GM19324 (cell line): ENCODE measurements around the gene METTL6.
"Not testable (repeated sequence)": the region's sequence is repeated elsewhere in the genome, so short reads cannot be mapped to it uniquely, and the experiment has no call there.

Experiments used
- ATAC-seq: cut with Tn5 transposase; IDR thresholded peaks from one replicate; pipeline ENCODE4 v1.9.1; 2021; ENCODE audit warnings: mild to moderate bottlenecking, moderate library complexity; ENCODE audit not compliant: unreplicated experiment, low FRiP score

The METTL6 gene

DNA sequence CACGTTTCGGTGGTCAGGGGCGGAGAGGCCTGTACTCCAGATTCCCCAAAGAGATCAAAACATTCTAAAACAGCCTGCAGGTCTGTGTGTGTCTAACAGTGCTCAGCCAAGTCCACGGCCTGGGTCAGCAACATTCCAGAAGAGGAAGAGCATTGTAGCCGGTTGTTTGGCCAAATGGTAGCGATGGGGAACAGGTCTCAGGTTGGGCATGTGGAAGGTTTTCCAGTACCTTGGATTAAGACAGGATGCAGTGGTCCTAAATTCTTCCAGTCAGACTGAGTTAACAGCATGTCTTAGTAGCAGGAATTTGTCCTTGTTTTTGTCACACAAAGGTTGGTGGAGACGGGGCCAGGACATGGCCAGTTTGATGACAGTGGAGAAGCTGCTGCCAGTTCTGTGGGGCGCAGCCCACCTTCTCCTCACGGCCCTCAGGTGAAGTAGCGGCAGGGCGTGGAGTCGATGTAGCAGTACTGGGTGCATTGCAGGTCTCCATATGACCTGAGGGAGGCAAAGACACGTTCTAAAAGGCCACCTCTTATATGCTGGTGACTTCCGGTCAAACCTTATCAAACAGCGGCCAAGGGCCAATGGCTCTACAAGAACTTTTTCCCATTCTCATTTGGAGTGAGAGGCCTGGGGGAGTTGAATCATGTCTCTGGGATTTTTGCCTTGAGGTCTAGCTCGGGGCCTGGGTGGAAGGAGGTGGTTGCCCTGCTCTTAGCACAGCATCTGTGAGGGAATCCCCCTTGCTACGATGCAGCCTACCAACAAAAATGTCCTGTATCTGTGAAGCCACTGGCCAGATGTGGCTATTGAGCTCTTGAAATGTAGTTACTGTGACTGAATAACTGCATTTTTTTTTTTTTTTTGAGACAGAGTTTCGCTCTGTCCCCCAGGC, 24.1 kb upstream of the METTL6 start:
- no peak for ATAC-seq

DNA sequence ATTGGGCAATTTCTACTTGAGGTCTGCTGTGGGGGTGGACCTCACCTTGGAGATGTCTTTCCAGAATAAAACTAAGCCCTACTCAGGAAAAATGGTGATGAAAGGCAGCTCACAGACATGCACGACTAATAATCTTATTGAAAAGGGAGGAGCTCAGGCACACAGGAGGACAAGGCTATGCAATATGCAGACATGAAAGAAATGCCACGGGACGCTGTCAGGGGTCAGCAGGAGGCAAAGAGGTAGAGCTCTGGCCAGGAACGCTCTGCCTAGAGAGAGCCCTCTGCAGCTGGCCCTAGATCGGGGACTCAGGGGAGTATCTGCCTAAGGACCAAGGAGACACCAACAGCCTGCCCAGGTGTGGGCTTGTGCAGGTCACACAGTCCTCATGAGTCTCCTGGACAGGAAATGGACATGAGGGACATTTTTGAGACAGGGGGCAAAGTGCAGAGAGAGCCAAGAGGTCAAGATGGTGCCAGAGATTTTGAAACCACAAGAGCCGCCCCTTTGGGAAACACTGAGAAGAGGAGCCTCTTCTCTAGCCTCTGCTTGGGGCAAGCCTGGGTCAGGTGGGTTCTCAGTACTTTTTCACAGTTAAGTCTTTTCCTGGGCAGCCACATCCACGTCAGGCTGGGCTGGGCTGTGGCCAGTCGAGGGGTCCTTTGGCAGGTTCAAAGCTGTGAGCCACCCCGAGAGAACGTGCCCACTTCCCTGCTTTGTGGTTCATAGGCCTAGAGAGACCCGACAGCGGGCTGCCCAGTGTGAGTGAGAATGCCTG, 23.3 kb upstream of the METTL6 start:
- ATAC-seq = no peak

DNA sequence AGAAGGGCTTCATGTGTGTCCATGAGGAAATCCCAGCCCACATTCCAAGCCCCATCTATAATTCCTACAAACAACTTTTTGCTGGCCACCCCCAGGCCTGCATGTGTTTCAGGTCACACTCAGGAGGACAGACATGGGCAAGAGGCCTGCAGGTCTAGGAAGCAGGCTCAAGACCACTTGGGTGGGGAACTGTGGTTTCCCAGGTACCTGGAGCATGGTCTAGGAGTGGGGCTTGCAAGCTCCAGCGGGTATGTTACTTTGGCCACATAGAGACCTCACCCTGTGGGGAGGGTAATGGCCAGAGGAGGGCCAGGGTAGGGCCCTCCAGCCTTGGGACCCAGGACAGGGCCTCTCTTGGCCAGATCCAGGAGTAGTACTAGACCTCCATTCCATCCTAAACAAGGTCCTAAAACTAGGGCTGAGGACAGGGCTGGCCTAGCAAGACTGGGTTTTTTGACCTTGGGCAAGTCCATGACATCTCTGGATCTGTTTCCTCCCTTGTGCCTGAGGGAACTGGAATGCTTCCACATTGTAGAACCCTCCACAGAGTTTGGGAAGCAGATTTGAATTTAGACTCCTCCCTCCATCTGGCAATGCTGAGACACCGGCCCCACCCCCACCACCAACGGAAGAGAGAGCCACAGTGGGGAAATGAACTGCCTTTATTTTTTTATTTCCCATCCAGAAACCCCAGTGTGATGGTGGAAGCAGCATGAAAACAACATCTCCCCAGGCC, 22.3 kb upstream of the METTL6 start:
- no peak for ATAC-seq

DNA sequence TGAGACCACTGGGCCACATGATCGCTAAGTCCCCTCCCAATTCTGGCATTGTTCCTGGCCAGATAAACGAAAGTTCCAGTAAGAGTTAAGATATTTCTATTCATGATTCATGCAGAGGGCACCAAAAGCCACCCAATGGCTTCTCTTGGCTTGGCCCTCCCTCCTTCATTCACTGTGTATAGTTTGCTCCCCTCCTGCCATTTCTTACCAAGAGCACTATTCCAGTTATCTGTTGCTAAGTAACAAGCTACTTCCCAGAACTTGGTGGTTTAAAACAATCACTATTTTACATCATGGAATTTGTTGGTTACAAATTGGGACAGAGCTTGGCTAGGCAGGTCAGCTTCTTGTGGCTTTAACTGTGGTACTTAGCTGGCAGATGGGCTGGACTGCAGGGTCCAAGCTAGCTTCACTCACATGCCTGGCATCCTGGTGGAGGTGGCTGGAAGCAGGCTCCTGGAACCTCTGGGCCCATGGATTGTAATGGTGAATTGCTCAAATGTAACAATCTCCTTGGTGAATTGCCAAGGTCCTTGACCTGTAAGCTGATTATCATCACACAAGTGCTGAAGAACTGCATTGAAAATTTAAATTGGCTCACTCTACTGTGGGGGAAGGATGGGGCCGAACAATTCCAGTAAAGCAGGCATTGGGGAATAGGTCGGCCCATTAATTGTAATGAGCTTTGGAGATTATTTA, 16.6 kb upstream of the METTL6 start:
- ATAC-seq = no peak

DNA sequence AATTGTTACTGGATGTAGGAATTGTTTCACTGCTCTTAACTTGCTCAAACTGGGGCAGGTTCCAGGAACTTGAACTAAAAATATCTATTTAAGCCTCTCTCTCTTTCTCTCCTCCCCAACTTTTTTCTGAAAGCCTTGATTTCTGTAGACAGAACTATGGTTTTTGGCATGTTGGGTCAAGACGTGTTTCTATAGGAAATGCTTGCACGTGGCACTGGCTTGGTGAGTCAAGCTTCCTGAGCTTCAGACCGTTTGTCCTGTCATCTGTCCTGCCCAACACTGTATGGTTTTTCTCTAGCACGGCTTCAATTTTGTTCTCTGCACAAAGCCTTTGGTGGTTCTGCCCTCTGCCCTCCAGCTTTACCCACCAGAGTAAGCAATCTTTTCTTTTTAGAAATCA, 13.5 kb upstream of the METTL6 start:
- no peak for ATAC-seq

DNA sequence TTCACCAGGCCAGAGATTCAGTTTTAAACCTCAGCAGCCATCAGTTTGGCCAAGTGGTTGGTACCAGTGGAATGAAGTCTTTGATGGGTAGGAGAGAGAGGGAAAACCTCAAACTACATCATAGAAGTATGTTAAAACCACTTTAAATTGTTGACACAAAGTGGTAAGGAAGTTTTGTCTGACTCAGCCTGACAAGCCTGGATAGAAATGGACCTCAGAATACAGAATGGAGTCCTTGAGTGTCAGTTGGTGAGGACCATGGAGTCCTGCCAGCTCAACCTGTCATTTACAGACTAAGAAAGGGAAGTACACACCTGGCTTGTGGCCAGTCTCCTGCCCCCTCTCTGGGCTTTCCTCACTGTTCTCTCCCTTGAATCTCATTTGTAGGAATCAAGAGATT, 12.1 kb upstream of the METTL6 start:
- no peak for ATAC-seq

DNA sequence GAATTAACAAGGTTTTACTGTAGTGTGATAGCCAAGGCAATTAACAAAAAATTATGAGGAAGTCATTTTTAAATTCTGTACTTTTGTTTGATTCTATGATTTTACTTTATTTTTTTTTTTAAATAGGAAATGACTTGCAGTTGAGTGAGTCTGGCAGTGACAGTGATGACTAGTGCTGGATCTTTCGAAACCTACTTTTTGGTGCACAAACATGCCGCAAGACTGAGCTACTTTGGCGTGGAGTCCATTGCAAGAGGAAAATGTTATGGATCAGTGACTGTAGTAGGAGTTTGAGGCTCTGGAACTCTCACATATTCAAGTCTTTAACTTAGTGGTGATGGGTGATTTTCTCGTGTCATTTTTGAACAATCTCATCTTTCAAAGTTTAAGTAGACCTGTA, 11.6 kb upstream of the METTL6 start:
- no peak for ATAC-seq

DNA sequence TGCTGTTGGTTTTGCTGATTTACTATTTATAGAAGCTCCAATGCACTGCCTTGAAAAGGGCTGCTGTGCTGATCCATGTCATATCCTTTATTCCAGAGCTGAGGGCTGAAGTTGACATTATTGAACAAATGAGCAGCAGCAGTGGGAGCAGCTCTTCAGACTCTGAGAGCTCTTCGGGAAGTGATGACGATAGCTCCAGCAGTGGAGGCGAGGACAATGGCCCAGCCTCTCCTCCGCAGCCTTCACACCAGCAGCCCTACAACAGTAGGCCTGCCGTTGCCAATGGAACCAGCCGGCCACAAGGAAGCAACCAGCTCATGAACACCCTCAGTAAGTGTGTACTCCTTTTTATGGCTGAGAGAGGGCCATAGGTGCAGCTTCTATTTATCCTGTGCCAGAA, 8.9 kb upstream of the METTL6 start:
- ATAC-seq = no peak

DNA sequence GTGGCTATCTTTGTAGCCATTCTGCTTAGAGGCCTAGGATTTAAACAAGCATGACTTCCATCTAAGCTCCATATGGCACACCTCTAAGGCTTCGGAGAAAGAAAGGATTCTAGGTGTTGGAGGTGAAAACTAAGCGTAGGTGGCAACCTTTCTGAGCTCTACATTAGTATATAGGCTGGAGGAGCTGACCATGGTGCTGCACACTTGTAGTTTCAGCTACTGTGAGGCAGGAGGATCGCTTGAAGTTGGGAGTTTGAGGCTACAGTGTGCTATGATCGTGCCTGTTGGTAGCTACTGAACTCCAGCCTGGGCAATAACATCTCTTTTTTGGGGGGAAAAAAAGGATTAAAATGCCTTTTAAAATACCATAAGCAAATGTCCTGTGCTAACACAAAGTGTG, 7.4 kb upstream of the METTL6 start:
- ATAC-seq = no peak

DNA sequence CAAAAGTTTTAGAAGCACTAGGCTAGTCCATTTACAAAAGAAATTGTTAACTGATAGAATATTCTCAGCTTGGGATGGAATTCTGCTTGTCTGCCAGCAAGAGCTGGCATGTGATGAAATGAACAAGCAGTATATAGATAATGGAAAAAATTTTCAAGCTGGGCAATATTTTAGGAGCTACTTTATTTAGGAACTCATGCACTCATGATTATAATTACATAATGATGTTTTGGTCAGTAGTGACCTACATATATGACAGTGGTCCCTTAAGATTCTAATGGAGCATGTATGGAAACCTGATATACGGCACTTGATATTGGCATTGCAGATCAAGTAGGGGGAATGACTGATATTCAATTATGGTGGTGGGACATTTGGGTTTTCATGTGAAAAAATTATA, 6.2 kb upstream of the METTL6 start:
- ATAC-seq = no peak

DNA sequence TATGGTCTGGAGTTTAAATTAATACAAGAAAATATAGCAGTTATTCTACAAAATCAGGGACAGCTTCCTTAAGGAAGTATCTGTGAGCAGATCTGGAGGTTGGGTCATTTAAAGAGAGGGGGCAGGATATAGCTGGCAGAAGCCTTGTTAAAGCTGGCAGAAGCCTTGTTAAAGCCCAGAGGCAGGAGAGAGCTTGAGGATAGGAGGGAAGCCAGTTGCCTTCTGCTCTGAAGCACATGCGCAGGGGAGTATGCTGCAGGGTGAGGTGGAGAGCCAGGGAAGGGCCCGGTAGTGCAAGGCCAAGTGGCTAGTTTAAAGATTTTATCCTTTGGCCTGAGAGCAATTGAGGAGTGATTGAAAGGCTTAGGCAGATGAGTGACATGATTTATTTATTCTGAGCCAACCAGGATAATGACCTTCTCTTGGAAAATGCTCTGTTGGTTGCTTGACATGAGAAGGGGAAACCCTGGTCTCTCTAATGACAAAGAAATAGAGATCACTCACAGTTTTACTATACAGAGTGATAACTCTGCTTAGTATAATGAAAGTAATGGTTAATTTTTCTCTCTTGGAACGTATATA, 4.0 kb upstream of the METTL6 start:
- ATAC-seq = no peak

DNA sequence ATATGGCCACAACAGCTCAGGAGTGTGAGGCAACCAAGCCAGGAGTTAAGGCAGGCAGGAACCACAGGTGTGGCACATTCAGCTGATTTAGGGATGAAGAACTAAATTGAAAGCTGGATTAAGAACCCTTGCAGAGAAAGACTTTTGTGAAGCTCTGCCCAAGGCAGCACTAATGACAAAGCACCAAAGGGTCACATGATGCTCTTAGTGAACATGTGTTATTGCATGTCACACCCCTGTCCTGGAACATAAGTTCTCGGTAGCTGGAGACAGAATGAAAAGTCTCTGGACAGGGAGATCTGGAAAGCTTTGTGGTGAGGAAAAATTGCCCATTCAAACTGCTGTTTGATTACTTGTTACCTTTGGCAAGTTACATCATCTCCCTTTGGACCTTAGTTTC, 3.3 kb upstream of the METTL6 start:
- ATAC-seq = no peak

DNA sequence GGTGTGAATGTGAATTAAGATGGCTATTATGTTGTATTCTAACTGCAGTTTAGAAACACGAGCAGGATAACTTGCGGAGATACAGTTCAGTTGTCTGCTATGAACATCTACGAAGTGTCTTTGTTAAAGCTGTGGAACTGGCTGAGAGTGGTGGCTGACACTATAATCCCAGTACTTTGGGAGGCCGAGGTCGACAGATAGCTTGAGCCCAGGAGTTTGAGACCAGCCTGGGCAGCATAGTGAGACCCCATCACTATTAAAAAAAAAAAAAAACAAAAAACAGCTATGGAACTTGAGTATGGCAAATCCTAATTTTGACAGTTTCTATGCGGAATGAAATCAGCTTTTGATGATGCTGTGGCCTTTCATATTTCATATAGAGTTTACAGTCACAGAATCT, 1.7 kb upstream of the METTL6 start:
- ATAC-seq = no peak

DNA sequence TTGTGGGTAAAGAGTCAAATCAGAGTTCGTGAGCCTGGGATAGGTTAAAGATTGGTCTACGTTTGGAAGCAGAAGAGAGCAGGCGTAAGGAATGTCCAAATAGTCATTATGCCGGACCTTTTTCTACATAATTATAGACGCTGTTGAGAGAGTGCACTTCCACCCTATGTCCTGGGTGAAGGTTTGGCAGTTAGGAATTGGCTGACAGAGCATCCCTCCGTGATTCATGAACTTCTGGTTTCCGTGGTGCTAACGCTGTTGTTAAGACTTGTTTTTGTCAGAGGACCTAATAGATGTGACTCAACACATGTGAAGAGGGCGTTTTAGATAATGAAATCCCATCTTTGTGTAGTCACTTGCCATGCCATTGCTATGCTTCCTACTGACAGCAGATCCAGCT, 1.2 kb upstream of the METTL6 start:
- ATAC-seq = no peak

DNA sequence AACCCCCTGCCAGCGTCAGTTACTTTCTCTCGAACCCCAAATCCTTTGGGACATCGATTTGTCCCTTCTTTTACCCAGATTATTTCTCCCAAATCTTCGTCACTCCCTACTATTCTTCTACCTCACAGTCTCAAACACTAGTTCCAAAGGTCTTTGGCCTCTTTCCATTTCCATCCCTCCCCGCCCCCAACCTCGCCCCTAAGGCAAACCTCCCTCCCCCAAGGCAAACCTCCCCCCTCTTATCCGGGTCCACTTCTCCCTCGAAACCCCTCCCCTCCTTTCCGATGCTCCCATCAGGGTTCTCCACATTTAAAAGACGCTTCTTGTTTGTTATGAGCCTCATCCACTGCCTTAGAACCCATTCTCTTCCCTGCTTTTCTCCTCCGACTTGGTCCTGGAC, 637 bp upstream of the METTL6 start:
- no peak for ATAC-seq

DNA sequence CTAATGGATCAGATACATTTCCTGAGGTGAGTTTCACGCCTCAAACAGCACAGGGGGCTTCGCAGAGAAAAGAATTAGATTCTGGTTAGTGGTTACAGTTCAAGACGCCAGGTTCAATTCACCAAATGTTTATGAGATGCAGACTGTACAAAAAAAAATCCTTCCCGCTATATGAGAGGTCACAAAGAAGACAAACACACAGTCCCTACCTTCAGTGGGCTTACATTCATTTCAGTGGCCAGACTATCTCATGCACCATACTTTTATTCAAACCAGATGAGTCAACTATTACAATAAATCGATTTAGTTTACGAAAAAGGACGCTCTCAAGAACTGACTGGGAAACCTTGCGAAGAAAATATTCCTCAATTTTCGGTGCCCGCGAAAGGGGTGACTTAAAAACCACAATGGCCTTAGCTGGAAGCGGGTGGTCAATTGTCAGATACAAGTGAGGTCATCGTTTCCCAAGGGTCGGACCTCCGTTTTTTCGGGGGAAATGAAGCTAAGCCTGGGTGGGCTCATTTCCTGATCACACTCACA, 695 bp downstream of the METTL6 start:
- no peak for ATAC-seq

DNA sequence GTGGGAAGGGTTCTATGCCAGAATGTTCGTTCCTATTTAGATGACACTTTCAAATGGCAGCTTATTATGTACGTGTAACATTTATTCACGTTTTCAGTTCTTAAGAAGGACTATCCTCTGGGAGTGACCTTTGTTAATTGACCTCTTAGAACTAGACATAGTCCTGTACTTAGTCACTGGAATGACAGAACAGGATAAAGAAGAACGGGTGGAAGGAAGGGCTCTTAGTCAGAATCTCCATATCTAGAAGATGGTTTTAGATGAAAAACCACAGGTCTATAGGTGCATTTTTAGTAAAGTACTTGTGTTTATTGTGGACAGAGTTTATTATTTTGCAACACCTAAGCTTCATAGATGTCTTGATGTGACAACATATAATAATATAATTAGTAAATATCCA, 6.5 kb downstream of the METTL6 start:
- ATAC-seq = no peak

DNA sequence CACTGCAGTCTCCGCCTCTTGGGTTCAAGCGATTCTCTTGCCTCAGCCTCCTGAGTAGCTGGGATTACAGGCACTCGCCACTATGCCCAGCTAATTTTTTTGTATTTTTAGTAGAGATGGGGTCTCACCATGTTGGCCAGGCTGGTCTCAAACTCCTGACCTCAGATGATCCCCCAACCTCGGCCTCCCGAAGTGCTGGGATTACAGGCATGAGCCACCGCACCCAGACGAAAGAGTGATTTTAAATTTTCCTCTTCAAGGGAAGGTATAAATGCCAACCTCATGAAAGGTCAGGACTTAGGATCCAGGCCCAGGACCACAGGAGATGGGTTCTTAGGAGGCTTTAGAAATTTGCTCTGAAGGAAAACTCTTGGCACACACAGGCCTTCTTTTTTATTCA, 16.4 kb downstream of the METTL6 start:
- not testable (repeated sequence) for ATAC-seq

DNA sequence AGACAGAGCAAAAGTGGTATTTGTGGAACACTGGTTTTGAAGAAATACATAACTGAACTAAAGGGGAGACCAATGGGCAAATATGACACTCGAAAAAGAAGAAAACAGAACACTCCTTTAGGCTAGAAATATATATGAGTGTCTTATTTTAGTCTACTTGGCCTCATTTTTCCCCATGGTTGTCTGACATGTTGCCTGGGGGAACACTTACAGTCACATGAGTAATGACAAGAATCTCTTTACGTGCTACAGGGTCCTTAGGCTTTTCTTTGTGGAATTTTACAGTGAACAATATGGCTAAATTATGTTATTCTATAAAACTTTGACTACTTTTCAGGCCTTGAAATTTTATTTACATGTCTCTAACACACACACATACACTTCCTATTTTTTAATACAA, 17.6 kb downstream of the METTL6 start:
- ATAC-seq = no peak

DNA sequence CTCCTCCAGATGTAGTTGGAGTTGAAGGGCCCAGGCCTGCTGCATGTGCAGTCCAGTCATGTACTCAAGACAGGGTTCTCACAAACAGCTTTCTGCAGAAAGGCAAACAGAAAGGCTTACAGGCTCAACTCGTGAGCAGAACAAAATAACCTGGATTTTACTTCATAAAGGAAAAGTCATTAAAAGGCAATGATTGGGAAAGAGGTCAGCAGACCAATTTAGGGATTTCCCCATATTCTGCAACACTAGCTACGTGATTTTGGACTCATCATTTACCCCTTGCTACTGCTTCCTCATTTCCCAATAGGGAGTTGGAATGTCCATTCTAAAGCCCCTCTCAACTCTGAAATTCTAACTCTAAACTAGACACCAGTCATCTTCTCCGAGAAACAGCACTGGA, 18.1 kb downstream of the METTL6 start:
- no peak for ATAC-seq
